ENCODE results near the gene ASIC2. TPM values are rescaled to one million over a fixed set of nuclear protein-coding genes. Genes with fewer than 3 reads are reported as not detected.

The ASIC2 gene
- total and polyA plus RNA-seq, 9 of the 15 experiments (the other 6 are each of a cell fraction or from before 2014, with no cell fraction given), result not detected

DNA sequence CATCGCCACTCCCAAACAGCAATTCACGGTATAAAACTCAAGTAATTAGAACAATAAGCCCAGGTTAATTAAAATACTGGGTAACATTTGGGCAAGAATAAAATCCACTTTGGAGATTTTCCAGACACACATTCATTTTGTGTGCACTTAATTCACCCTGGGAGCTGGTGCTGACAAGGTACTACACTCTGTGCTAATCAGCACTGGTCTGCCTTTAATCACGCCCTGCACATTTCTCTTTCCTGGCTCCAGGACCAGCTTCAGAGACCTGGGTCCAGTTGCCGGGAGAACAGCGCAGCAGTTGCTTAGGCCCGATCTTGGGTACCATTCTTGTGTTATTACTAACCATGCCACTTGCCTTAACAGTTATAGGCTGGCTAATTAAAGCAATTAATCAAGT lies 23.7 kb upstream of the ASIC2 start (continued):
- TF ChIP-seq, protein P1, sequence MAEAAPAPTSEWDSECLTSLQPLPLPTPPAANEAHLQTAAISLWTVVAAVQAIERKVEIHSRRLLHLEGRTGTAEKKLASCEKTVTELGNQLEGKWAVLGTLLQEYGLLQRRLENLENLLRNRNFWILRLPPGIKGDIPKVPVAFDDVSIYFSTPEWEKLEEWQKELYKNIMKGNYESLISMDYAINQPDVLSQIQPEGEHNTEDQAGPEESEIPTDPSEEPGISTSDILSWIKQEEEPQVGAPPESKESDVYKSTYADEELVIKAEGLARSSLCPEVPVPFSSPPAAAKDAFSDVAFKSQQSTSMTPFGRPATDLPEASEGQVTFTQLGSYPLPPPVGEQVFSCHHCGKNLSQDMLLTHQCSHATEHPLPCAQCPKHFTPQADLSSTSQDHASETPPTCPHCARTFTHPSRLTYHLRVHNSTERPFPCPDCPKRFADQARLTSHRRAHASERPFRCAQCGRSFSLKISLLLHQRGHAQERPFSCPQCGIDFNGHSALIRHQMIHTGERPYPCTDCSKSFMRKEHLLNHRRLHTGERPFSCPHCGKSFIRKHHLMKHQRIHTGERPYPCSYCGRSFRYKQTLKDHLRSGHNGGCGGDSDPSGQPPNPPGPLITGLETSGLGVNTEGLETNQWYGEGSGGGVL (CRISPR knock-in tag; IDR thresholded peaks at IDR 0.05), result no peak
- TF ChIP-seq, protein P2, sequence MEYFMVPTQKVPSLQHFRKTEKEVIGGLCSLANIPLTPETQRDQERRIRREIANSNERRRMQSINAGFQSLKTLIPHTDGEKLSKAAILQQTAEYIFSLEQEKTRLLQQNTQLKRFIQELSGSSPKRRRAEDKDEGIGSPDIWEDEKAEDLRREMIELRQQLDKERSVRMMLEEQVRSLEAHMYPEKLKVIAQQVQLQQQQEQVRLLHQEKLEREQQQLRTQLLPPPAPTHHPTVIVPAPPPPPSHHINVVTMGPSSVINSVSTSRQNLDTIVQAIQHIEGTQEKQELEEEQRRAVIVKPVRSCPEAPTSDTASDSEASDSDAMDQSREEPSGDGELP (CRISPR knock-in tag; IDR thresholded peaks at IDR 0.05; ENCODE audit: borderline replicate concordance), result no peak
- TF ChIP-seq, protein P3, sequence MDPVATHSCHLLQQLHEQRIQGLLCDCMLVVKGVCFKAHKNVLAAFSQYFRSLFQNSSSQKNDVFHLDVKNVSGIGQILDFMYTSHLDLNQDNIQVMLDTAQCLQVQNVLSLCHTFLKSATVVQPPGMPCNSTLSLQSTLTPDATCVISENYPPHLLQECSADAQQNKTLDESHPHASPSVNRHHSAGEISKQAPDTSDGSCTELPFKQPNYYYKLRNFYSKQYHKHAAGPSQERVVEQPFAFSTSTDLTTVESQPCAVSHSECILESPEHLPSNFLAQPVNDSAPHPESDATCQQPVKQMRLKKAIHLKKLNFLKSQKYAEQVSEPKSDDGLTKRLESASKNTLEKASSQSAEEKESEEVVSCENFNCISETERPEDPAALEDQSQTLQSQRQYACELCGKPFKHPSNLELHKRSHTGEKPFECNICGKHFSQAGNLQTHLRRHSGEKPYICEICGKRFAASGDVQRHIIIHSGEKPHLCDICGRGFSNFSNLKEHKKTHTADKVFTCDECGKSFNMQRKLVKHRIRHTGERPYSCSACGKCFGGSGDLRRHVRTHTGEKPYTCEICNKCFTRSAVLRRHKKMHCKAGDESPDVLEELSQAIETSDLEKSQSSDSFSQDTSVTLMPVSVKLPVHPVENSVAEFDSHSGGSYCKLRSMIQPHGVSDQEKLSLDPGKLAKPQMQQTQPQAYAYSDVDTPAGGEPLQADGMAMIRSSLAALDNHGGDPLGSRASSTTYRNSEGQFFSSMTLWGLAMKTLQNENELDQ (CRISPR knock-in tag; IDR thresholded peaks at IDR 0.05; ENCODE audit: borderline replicate concordance), result no peak
- TF ChIP-seq PTTG1 (tag; IDR thresholded peaks at IDR 0.05; ENCODE audit: low read depth), result no peak

DNA sequence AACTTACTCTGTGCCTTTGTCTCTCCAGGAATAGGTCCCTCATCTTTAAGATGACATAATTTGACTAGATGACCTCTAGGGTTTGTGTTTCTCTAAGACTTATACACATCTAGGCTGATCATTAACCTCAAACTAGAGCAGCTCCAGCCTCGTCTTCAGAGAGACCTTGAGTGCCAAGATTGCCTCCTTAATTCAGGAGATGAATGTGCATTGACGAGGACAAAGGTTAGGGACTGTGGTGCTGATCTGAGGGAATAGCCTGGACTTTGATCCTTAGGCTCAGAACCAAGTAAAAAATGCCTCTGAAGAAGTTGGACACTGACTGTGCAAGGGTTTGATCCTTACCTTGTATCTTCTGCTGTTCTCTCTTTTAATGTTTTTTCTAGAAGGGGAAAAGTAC lies 17.2 kb upstream of the ASIC2 start:
- H3K9me1 ChIP-seq (ENCODE audit: control insufficient read depth, insufficient read depth, low read length), result no peaks in the 10 kb centered on the region
- in situ Hi-C loops (cut with MboI), result no loop called here
- 7% methylated on average over 2 of the region's 2 CpGs for WGBS (ENCODE audit: insufficient coverage, low coverage, missing lambda C conversion rate)
- H3K27me3 ChIP-seq (ENCODE audit: control insufficient read depth in 2 of 2, insufficient read depth in 2 of 2, low read length in 2 of 2), result peaks cover 0 to 3% of the 10 kb centered on the region in 2 experiments; a peak in 2 of 5 replicates
- no peak overlapping the region for H3K9ac ChIP-seq (ENCODE audit: insufficient read depth in 1 of 2, low read depth in 2 of 2, low read length in 2 of 2)
- no peaks in the 10 kb centered on the region for H3K36me3 ChIP-seq (ENCODE audit: control insufficient read depth, insufficient read depth, low read length)
- BruUV-seq (replicated peaks), result no TSS peak
- DNase-seq (ENCODE audit: extremely low read depth in 1 of 4, low spot score in 3 of 4) (no peak), ATAC-seq (no peak), FAIRE-seq (no peak)
- H3K4me2 ChIP-seq (ENCODE audit: insufficient read depth, low read length), result no peak overlapping the region
- H4K20me1 ChIP-seq (replicated peaks; ENCODE audit: control insufficient read depth, insufficient read depth, low read length), result no peaks in the 10 kb centered on the region; the same call in 1 of the 2 replicates
- no peak overlapping the region for H3K27ac ChIP-seq (ENCODE audit: extremely low read depth, low read depth, low read length)
- no peaks in the 10 kb centered on the region for H3K79me2 ChIP-seq (ENCODE audit: control insufficient read depth, insufficient read depth, low read length)
- intact Hi-C loops (cut with micrococcal nuclease), result no loop called here
- no peak overlapping the region for H3K4me3 ChIP-seq
- ChIA-PET POLR2A (no interaction called here), CTCF (ENCODE audit: low intra/inter-chr PET ratio) (no interaction called here)
- H3K4me1 ChIP-seq (replicated peaks in 1 of 2; ENCODE audit: control insufficient read depth in 2 of 2, insufficient read depth in 2 of 2, low read length in 2 of 2), result no peaks in the 10 kb centered on the region
- TF ChIP-seq, protein P4, sequence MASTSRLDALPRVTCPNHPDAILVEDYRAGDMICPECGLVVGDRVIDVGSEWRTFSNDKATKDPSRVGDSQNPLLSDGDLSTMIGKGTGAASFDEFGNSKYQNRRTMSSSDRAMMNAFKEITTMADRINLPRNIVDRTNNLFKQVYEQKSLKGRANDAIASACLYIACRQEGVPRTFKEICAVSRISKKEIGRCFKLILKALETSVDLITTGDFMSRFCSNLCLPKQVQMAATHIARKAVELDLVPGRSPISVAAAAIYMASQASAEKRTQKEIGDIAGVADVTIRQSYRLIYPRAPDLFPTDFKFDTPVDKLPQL (IDR thresholded peaks at IDR 0.05; ENCODE audit: extremely low read depth, insufficient read length), result no peak
- TF ChIP-seq SMARCE1 (IDR thresholded peaks at IDR 0.05), result no peak
- TF ChIP-seq NR2C1 (IDR thresholded peaks at IDR 0.05), result no peak
- no peak for TF ChIP-seq NR2C1 (tag; IDR thresholded peaks at IDR 0.05)
- H2AFZ ChIP-seq (ENCODE audit: low read depth, low read length), result no peak overlapping the region
- H3K9me3 ChIP-seq (replicated peaks; ENCODE audit: control insufficient read depth, insufficient read depth, low read depth, low read length), result no peaks in the 10 kb centered on the region
